Astrocyte of the cerebellum (primary cell): ENCODE measurements around the gene GPR179.

Source experiments
- DNase-seq: peaks from one replicate; pipeline ENCODE4 v3.0.0-alpha.2; 2011; ENCODE audit warnings: low read depth
- H3K4me3 ChIP-seq: 2 replicates; pipeline ENCODE4 v1.5.1; 2011; ENCODE audit warnings: mild to moderate bottlenecking, low read depth, low read length, moderate library complexity
- in situ Hi-C: cut with HindIII; loops from 2 replicates; pipeline ENCODE4 v1.10.0; 2017; ENCODE audit warnings: low sequenced_read_pairs
- TF ChIP-seq, protein P1 (sequence below): IDR thresholded peaks from 2 replicates; pipeline ENCODE4 v1.5.1; 2012; ENCODE audit warnings: low read length, low read depth, moderate library complexity, mild to moderate bottlenecking; ENCODE audit errors: missing control alignments

GPR179 gene

DNA sequence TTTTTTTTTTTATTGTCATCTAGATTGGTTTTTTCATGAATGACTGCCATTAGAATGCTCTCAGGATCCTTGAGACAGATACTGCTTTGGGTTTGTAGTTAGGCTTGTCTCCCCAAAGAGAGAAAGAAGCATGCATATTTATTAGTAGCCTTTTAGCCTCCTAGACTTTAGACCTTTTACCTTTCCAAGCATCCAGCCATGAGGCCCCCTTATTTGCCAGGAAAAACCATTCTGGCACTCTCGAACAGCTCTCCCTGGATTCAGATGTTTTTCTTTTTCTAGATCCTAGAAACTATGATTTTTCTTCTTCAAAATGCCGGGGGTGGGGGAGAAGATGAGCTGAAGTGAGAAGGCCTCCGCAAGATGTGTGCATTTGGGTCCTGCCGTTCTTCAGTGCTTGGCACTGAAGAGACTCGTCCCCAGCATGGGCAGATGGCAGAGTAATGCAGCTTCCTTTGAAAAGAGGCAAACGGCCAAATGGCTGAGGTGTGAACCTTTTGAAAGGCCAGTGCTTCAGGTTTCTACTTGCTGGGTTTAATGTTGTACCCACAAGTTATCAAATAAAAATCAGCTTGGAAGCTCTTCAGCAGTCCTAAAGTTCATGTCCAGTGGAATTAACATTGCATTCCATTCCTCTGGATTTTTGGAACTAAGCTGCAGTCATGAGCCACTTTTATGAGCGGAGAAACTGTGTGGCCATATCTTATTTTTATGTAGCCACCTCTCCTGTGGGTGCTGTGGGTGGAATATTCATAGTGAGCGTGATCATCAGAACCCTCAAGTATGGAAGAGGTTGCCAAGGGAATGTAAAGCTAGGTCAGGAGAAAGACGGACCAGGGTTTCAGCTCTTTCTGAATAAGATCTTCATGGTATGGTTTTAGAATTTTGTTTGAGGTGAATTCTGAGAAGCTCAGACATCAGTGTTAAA lies 15.1 kb upstream of the GPR179 start:
- no peak overlapping the region for H3K4me3 ChIP-seq
- TF ChIP-seq, protein P1, sequence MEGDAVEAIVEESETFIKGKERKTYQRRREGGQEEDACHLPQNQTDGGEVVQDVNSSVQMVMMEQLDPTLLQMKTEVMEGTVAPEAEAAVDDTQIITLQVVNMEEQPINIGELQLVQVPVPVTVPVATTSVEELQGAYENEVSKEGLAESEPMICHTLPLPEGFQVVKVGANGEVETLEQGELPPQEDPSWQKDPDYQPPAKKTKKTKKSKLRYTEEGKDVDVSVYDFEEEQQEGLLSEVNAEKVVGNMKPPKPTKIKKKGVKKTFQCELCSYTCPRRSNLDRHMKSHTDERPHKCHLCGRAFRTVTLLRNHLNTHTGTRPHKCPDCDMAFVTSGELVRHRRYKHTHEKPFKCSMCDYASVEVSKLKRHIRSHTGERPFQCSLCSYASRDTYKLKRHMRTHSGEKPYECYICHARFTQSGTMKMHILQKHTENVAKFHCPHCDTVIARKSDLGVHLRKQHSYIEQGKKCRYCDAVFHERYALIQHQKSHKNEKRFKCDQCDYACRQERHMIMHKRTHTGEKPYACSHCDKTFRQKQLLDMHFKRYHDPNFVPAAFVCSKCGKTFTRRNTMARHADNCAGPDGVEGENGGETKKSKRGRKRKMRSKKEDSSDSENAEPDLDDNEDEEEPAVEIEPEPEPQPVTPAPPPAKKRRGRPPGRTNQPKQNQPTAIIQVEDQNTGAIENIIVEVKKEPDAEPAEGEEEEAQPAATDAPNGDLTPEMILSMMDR = no peak
- in situ Hi-C loops = no loop called here
- no peak for DNase-seq

DNA sequence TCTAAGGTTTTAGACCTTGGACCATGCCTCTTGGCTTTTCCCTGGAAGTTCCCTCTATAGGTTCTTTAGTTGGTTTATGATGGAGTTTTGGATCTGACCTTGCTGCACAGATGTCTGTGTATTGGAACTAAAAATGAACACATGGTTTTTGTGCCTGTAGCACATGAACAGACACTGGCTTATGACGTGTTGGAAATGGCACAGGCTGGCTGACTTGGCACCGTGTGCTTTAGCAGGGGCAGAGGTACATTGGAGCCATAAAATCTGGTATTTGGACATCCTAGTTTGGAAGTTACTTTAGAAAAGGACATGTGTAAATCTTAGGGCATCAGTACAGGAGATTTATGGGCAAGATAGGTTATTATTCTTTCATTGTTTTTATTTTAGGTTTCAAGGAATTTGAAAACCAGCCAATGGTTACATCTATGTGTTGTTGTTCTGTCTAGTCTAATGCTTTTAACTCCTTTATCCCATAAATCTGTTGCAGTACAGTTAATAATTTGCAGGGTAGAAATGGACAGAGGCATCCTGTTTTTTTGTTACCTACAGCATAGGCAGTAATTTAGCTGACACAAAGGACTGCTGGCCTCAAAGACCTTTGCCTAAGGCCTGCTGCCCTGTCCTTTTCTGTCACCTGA lies 13.8 kb upstream of the GPR179 start:
- no peak for DNase-seq
- in situ Hi-C loops = no loop called here
- TF ChIP-seq, protein P1 = no peak
- no peak overlapping the region for H3K4me3 ChIP-seq

DNA sequence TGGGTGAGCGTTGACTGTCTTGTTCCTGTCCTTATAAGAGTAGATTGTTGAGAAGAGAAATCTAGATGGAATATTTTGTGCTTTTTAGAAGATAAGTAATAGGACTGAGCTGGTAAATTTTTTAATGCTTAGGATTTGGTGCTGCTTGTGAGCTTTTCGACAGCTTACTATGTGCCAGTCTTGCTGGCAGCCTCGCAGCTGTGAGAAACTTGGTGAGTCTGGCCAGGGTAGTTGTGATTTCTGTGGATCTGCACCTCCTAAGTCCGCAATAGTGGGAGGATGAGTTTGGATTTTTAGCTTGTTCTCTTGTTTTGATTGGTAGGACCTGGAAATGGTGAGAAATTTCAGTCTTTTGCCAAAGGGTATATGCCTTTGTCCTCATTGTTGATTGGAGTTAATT lies 11.5 kb upstream of the GPR179 start:
- TF ChIP-seq, protein P1 = no peak
- in situ Hi-C loops = no loop called here
- H3K4me3 ChIP-seq = no peak overlapping the region
- no peak for DNase-seq

DNA sequence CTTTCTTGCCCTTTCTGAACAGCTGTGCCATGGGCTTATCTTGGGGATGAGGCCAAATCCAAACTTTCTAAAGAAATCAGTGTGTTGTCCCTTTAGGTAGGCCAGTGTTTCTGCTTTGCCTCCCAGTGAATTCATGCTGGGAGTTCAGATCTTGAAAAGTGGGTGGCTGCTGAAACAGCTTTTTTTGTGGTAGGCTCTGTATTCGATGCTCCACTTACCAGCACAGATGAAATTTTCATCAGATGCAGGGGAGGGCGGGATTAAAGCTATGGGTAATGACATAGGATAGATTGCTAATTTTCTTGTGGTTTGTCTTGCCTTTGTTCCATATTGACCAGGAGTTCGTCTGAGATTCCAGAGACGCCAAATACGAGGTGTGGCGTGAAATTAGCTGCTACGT lies 10.7 kb upstream of the GPR179 start:
- no peak overlapping the region for H3K4me3 ChIP-seq
- TF ChIP-seq, protein P1 = no peak
- DNase-seq = no peak
- in situ Hi-C loops = no loop called here

DNA sequence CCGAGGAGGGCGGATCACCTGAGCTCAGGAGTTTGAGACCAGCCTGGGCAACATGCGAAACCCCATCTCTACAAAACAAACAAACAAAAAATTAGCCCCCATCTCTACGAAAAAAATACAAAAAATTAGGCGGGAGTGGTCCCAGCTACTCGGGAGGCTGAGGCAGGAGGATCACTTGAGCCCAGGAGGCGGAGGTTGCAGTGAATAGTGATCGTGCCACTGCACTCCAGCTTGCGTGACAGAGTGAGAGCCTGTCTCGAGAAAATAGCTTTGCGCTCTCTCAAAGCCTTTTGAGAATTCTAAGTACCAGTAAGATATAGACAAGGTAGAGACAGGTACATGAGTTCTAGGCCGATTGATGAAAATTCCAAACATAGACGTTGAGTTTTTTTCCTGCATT lies 9.9 kb upstream of the GPR179 start:
- in situ Hi-C loops = no loop called here
- peak overlapping the region; percentile 70 for H3K4me3 ChIP-seq

DNA sequence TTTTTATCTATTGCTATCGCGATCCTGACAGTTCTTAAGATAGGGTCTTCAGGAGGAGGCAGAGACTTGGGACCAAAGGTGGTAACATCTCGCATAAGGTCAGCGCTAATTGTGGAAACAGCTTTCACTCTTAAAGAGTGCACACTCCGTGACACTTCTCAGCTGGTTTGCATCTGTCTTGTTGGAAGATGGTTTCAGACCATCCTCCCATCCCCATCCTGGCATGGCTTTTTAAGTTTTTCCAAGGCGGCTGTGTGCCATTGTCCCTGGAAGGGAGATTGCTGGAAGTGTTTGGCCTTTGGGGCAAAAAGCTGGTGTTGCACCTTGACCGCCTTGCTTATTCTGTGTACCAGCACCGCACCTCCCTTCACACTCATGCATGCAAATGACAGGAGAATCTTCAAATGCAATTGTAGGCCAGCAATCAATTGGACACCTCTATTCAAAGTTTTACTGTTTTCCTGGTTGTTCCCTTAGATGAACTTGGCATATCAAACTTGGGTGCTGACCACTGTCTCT lies 9.4 kb upstream of the GPR179 start:
- peak overlapping the region; percentile 70 for H3K4me3 ChIP-seq
- in situ Hi-C loops = no loop called here
- TF ChIP-seq, protein P1 = no peak
- DNase-seq = no peak

More for the DNA sequence above, 9.9 kb upstream of the GPR179 start:
- DNase-seq = no peak
- TF ChIP-seq, protein P1 = no peak
